ENCODE data around the gene WDFY1.

DNA sequence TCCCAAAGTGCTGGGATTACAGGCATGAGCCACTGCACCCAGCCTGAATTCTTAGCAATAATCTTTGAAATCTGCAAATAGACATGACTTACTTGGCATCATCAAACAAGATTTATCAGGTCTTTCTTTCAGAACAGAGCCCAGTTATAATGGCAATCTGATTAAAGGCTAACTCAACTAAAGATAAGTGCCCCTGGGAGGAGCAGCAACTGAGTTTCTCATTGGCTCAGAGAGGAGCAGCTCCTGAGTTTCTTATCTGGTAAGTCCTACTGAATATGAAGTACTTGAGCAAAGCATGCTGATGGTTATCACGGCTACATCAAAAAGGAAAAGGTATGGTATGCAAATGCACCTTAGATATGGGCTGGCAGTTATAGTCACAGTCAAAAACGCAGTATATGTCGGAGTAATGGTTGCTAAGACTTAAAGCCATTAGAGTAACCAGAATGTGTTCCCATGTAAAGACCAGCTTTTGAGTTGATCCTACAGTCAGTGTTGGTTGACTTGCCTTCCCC is 92.8 kb downstream of the WDFY1 start:
- TF ChIP-seq CTCF (IDR thresholded peaks at IDR 0.05) (no peak), POLR2A (IDR thresholded peaks at IDR 0.05) (no peak)
